Nucleus accumbens (tissue), 56 donors: Measurements from ENCODE around the gene EFCAB8.

Source experiments
- DNase-seq, 56 donors: peaks; one replicate each; lab custom pipeline; 2025; lab: John Stamatoyannopoulos, UW

The EFCAB8 gene

GRCh38 chr20:32858701-32859372 is at the start of gene EFCAB8:
Gene EFCAB8, plus strand, starts transcription at chr20:32858923. Its CDS starts 4,870 bp downstream, at chr20:32863793.
- no peak for DNase-seq

- no peak for DNase-seq
Observed at GRCh38 chr20:32809907-32810306, 48.8 kb upstream of the EFCAB8 start.

- DNase-seq = no peak
Observed at GRCh38 chr20:32810941-32811340, 47.8 kb upstream of the EFCAB8 start.

- DNase-seq = no peak
Observed at GRCh38 chr20:32811886-32812285, 46.8 kb upstream of the EFCAB8 start.

- DNase-seq = peak in 29 of 56 donors; percentile 21 to 91 (median 83)
Observed at GRCh38 chr20:32819992-32820697, 38.6 kb upstream of the EFCAB8 start.

- DNase-seq = peak in 7 of 56 donors; percentile 8 to 36 (median 20)
Observed at GRCh38 chr20:32820698-32821377, 37.9 kb upstream of the EFCAB8 start.

GRCh38 chr20:32822225-32822624 is 36.5 kb upstream of the EFCAB8 start:
- no peak for DNase-seq

GRCh38 chr20:32823078-32823477 is 35.6 kb upstream of the EFCAB8 start:
- DNase-seq = peak in 8 of 56 donors; percentile 1 to 17 (median 9)

- no peak for DNase-seq
Observed at GRCh38 chr20:32823737-32824588, 34.8 kb upstream of the EFCAB8 start.

GRCh38 chr20:32828029-32828680 is 30.6 kb upstream of the EFCAB8 start:
- DNase-seq = no peak

GRCh38 chr20:32829311-32830005 is 29.3 kb upstream of the EFCAB8 start:
- no peak for DNase-seq

GRCh38 chr20:32830437-32830836 is 28.3 kb upstream of the EFCAB8 start:
- DNase-seq = peak in 3 of 56 donors; percentile 2 to 9 (median 8)

GRCh38 chr20:32831982-32832381 is 26.7 kb upstream of the EFCAB8 start:
- DNase-seq = no peak

GRCh38 chr20:32832664-32833063 is 26.1 kb upstream of the EFCAB8 start:
- DNase-seq = no peak

GRCh38 chr20:32834972-32835371 is 23.8 kb upstream of the EFCAB8 start:
- no peak for DNase-seq

GRCh38 chr20:32837157-32837556 is 21.6 kb upstream of the EFCAB8 start:
- no peak for DNase-seq

GRCh38 chr20:32839227-32839981 is 19.3 kb upstream of the EFCAB8 start:
- DNase-seq = no peak

- no peak for DNase-seq
Observed at GRCh38 chr20:32839982-32840285, 18.8 kb upstream of the EFCAB8 start.

- DNase-seq = no peak
Observed at GRCh38 chr20:32841174-32841573, 17.5 kb upstream of the EFCAB8 start.
